Stimulated activated CD4-positive, alpha-beta T cell treated with anti-CD3 and anti-CD28 coated beads, Interleukin-12 subunit alpha, Interleukin-12 subunit beta, amount 100 ng/mL, for 4 hours (primary cell): ENCODE measurements around the gene DDX49.
"Not testable (repeated sequence)": the region's sequence is repeated elsewhere in the genome, so short reads cannot be mapped to it uniquely, and the experiment has no call there.

Source experiments
- DNase-seq: peaks from one replicate; pipeline ENCODE4 v3.0.0-alpha.2; 2020

Gene DDX49

GRCh38 chr19:18896421-18896841, 23.1 kb upstream of the DDX49 start:
- no peak for DNase-seq

DNA sequence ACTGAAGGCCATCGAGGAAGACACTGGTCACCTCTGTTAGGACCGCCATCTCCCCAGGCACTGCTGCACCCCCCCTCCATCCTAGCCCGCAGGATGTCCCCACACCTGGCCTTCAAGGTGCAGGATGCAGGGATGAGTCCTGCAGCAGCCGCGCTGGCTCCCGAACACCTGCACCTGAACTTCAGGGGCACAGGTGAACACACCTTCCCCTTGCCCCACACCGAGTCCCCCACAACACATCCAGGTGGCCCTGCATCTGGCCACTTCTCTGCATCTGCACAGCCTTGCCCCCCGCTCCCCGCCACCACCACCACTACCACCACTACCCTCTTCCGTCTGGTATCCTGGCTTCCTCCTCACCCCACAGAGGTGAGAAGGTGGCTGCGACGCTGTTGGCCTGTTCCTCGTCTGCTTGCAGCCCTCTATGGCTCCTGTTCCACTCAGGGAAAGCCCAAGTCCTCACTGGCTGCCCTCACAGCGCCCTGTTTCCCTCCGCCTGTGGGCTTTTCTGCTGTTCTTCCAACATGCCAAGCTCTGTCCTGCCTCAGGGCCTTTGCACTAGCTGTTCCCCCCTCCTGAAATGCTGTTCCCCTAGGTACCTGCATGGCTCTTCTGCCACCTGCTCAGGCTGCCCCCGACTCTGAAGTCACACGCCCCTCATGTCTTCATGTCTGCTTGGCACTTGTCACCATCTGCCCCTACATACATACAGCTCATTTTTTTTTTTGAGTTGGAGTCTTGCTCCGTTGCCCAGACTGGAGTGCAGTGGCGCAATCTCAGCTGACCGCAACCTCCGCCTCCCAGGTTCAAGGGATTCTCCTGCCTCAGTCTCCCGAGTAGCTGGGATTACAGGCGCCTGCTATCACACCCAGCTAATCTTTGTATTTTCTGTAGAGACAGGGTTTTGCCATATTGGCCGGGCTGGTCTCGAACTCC, 22.2 kb upstream of the DDX49 start:
- no peak for DNase-seq

DNA sequence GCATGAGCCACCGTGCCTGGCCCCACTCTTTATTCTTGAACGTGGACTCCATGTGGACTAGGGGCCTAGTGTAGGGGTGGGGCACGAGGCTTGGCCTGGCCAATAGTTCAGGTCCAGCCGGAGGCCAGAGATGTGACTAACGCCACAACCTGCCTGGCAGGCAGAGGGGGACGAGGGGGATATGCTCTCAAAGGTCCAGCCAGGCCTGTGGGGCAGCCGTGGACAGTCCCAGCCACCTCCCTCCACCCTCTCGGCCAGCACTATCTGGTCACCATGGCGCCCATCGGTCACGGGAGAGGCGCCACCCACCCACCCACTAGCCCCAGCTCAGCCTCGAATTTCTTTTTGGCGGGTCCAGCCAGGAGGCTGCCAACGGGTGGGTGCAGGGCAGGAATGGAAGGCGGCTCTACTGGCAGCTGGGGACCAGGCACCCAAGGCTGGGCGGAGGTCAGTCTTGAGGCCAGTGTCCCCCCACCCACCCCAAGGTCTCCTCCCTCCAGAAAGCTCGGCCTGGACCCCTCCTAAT, 21.4 kb upstream of the DDX49 start:
- no peak for DNase-seq

- no peak for DNase-seq
Measured at GRCh38 chr19:18898607-18899408, 20.7 kb upstream of the DDX49 start.

- no peak for DNase-seq
Measured at GRCh38 chr19:18899624-18900560, 19.6 kb upstream of the DDX49 start.

DNA sequence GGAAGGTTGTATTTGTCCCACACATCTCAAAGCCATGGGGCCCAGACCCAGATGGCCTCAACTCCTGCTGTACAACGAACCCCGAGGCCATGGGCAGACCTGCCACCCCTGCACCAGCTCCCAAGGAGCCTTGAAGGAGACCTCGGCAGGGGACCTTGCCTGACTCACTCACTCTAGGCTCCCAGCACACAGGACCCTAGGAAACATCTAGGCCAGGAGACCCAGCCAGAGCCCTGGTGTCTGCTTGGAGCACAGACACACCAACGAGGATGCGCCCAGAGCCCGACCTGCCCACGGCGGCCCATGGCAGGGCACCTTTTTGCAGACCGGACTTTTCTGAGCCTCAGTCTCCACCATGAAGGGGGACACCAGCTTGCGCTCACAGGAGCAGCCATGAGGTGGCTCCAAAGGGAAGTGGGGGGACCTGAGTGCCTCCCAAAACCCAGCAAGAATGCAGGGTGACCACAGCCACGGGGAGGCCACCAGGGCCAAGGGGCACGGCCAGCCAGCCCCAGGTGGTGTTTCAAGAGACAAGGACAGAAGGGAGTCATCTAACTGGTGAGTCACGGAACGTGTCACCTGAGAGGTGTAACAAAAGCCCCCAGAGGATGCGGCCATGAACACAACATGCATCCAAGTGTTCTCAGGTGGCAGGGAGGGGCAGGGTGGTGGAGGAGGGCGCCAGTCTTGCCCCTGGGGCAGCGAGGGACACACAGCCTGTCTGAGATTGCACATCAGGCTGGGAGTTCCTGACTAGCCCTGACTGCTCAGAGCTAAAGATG, 18.6 kb upstream of the DDX49 start:
- DNase-seq: no peak

DNA sequence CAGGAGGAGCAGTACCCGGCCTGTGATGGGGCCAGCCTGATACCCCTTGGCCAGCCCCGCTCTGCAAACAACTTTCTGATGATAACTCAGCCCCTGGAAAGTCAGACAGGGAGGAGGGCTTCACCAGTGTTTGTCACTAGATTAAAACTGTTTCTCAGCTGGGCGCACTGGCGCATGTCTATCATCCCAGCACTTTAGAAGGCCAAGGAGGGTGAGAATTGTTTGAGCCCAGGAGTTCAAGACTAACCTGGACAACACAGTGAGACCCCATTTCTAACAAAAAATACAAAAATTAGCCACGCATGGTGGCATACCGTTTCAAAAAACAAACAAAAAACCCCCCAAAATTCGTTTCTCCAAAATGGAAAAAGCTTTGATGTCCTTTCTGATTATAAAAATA, 18.0 kb upstream of the DDX49 start:
- no peak for DNase-seq

DNA sequence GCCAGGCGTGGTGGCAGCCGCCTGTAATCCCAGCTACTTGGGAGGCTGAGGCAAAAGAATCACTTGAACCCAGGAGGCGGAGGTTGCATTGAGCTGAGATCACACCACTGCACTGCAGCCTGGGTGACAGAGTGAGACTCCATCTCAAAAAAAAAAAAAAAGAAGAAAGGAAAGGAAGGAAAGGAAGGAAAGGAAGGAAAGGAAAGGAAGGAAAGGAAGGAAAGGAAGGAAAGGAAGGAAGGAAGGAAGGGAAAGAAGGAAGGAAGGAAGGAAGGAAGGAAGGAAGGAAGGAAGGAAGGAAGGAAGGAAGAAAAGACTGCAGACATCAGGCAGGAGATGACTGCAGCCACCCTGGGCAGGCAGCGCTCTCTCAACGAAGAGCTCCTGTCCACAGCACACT, 17.0 kb upstream of the DDX49 start:
- DNase-seq: not testable (repeated sequence)

DNA sequence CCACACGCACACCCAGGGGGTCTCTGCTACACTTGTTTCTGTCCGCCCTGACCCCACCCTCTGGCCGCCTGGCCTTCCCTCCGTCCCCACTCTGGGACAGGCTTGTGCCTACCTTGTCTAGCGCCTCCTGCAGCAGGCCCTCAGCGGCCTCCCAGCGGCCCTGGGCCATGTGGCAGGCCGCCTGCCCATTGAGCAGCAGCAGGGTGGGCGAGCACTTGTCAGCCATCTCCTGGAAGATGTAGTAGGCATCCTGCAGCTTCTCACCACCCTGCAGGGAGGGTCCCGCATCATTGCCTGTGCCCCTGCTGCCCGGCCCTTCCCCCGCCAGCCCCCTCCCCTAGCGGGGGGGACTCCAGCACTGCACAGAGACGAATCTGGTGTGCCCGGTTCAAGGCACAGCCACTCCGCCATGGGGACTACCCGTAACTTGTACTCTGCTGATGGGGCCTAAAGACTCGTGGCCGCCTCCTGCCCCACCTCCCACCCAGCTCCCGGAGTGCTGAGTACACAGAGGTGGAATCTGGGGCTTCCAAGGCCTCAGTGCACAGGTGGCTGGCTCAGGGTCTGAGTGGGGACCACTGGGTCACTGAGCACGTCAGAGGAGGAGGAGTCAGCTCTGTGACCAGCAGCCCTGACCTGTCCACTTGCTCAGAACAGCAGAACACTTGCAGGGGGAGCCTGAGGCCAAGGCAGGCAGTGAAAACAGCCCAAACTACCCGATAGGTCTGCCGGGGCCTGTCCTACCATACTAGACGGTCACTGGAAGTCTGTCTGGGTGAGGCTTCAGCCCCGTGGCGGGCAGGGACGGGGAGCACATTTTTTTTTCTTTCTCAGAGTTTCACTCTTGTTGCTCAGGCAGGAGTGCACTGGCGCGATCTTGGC, 16.1 kb upstream of the DDX49 start:
- no peak for DNase-seq

- no peak for DNase-seq
Measured at GRCh38 chr19:18904334-18905057, 15.0 kb upstream of the DDX49 start.

- DNase-seq: no peak
Measured at GRCh38 chr19:18905058-18905456, 14.5 kb upstream of the DDX49 start.

DNA sequence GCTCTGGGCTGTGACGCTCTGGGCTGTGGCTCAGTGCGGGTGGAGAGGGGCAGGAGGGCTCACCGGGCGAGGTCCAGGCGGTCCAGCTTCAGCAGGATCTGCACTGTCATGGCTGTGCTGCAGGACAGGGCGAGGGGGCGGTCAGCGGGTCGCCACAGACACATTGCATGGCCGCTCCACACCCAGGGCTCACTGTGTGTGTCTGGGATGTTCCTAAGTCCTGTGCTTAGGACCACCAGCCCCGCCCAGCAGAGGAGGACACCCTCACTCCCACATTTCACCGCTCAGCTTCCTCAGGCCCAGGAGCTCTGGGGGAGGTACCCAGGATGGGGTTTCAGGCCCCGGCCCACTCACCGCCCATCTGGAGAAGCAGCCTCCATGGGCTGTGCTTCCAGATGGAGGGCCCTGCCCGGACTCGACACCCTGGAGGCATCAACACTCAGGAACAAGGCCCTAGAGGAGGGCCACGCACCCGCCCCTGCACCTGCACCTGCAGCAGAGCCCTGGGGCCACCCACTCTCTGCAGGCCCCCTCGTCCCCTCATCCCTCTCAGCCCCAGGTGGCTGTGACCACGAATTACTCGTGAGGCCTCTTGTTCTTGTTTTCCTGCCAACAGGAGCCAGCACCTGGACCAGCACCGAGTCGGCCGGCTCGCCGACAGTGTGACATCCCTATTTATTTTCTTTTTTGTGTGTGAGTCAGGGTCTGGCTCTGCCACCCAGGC, 13.8 kb upstream of the DDX49 start:
- DNase-seq: no peak

- no peak for DNase-seq
Measured at GRCh38 chr19:18906605-18907519, 12.7 kb upstream of the DDX49 start.

DNA sequence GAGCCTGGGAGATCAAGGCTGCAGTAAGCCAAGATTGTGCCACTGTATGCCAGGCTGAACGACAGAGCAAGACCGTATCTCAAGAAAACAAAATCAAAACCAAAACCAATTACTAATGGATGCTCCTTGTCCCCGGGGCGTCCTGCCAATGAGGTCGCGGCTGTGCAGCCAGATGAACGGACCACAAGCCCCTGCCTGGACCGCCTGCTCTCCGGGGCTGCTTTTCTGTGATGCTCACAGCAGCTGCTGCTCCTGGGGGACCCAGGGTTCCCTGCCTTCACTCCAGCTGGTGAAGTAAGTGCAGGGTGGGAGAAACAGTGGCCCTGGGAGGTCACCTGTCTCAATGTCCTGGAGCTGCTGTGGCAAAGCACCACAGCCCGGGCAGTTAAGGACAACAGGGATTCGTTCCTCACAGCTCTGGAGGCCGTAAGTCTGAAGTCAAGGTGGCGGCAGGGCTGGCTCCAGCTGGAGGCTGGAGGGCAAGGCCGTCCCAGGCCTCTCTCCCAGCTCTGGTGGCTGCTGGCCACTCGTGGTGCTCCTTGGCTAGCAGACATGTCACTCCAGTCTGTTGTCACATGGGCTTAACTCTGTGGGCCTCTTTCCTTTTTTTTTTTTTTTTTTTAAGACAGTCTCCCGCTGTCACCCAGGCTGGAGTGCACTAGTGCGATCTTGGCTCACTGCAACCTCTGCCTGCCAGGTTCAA, 10.4 kb upstream of the DDX49 start:
- DNase-seq: no peak

DNA sequence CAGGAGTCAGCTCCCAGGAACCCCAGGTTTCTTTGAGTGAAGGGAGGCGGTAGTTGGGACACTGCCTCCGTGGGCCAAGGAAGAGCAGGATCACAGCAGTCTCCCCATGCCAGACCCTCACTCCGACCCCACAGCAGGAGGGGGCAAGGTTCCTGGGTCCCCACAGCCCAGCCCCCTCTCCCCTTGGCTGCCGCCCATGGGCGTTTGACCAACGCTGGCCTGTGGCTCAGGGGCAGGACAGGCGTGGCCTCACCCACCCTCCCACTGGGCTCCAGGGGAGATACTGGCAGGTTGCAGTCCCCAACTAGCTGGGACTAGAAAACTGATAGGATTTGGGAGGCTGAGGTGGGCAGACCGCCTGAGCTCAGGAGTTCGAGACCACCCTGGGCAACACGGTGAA, 9.5 kb upstream of the DDX49 start:
- DNase-seq: no peak

DNA sequence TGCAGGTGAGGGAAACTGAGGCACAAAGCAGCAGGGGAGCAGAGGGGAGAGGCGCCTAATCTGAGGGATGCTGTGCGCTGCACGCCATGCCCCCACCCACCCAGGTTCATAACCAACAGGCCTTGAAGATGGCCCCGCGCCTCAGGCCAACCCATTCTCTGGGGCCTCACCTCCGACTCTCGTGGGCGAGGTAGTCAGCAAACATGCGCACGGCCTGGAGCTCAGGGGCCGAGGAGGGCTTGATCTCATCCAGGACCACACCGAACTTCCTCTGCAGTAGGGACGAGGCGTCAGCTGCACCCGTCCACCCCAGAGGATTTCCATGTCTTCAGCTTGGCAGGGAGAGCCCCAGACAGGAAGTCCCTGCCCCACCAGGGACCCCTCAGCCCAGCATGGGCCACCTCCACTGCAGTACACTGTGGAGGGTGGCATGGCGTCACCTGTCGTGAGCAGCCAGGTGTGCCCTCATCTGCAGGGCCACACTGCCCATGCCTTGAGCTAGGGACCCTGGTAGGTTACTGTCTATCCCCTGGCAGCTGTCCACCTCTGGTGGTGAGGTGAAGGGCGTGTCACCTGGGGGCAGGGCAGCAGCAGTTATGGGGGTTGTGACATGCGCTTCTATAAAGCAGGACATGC, 8.6 kb upstream of the DDX49 start:
- DNase-seq: no peak

DNA sequence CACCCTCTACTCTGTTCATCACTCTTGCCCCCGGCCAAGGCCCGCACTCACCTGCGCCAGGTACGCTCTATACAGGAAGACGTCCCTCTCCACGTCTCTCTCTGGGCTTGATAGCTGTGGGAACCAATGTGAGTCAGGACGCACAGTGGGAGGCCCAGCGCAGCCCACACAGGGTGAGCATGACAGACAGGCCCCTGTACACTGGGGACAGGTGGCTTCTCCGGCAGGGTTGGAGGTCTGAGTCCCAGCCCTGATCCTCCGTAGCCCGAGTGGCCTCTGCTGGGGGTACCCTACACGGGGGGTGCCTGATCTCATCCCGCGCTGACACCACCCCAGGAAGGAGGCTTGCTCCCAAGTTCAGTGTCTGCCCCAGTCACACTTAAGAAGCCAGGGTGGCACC, 6.6 kb upstream of the DDX49 start:
- no peak for DNase-seq
